DND-41 (cell line): ENCODE results near the gene SLC35D1.

Experiments used
- CTCF ChIP-seq: IDR thresholded peaks from 2 replicates; pipeline ENCODE4 v1.5.1; 2012; ENCODE audit warnings: borderline replicate concordance, low read length, moderate library complexity, mild to moderate bottlenecking; ENCODE audit not compliant: poor library complexity, severe bottlenecking; ENCODE audit errors: extremely low read depth
- EZH2 ChIP-seq: IDR thresholded peaks from 3 replicates; pipeline ENCODE4 v1.6.1; 2012; ENCODE audit warnings: borderline replicate concordance, low read depth, mild to moderate bottlenecking, moderate library complexity, low read length, inconsistent platforms; ENCODE audit not compliant: severe bottlenecking

GRCh38 chr1:66957938-66958337 lies 96.0 kb downstream of the SLC35D1 start:
- TF ChIP-seq CTCF (no peak), EZH2 (no peak)
